HUDEP-2 (cell line): ENCODE data around the gene PTP4A1.
"Not testable (repeated sequence)": the region's sequence is repeated elsewhere in the genome, so short reads cannot be mapped to it uniquely, and the experiment has no call there.

Experiments
- DNase-seq, 76 experiments: peaks; one replicate each; lab custom pipeline; 2025; ENCODE audit not compliant: unreplicated experiment in 76 of 76; lab: John Stamatoyannopoulos, UW

PTP4A1 gene

GRCh38 chr6:63572044-63572746, at the start of gene PTP4A1, which contains the start of gene LOC128125822:
PTP4A1 (plus strand) TSS chr6:63572480; CDS start chr6:63576881, 4,401 bp downstream.
LOC128125822 (plus strand) TSS chr6:63572480.
- peak in 75 of 76 experiments; percentile 66 to 99 (median 96) for DNase-seq

DNA sequence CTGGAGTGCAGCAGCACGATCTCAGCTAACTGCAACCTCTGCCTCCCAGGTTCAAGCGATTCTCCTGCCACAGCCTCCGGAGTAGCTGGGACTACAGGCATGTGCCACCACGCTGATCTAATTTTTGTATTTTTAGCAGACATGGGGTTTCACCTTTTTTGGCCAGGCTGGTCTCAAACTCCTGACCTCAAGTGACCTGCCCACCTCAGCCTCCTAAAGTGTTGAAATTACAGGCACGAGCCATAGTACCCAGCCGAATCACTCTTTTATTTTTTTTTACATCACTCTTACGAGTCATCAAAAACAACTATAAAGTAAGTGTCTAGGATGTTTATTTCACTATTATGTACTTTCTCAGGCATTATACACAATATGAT, 49.4 kb upstream of the PTP4A1 start:
- not testable (repeated sequence) for DNase-seq

GRCh38 chr6:63523630-63524029, 48.6 kb upstream of the PTP4A1 start:
- DNase-seq = no peak

DNA sequence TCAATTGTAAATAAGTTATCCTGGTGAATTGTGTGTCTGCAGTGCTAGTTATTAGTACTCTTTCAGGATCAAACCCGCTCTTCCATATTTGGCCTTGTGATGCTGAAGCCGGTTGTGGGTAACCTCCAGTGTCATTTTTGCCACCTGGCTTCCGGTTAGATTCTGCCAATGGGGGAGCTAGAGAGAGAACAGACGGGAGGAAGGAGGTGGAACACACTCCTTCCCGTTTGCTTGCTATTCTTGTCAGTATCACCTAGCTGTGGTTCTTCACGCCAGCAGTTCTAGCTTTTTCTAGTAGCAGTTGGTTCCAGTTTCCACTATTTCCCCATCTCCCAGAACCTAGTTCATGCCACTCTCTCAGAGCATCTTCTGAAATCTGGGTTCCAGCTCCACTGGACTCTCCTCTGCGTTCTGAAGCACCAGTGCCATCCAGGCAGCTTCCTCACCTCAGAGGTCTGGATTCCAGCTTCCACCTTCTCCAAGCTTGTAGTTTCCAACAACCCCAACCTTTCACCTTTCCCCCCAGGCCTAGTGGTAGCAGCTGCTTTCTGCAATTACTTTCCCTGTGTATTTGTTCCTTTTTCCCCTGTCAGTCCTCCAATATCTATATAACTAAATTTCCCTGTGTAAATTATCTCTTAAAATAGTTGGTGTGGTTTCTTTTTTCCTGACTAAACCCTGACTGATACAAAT, 46.9 kb upstream of the PTP4A1 start:
- no peak for DNase-seq

DNA sequence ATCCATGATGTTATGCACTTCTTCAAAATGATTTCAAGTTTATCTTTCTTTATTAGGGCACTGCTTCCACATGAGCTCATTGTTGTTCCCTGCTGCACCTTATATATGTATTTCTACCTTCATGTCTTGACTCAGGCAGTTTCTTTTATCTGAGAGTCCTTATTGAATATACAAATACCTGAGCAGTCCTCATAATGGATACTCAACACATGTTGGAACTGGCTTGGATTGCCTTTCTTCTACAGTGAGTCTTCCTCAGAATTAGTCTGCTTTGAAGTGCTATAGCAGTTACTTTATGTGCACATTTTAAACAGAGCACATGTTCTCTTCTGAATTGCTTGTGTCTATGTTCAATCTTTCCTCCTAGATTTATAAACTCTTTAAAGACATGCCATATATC, 45.3 kb upstream of the PTP4A1 start:
- no peak for DNase-seq

DNA sequence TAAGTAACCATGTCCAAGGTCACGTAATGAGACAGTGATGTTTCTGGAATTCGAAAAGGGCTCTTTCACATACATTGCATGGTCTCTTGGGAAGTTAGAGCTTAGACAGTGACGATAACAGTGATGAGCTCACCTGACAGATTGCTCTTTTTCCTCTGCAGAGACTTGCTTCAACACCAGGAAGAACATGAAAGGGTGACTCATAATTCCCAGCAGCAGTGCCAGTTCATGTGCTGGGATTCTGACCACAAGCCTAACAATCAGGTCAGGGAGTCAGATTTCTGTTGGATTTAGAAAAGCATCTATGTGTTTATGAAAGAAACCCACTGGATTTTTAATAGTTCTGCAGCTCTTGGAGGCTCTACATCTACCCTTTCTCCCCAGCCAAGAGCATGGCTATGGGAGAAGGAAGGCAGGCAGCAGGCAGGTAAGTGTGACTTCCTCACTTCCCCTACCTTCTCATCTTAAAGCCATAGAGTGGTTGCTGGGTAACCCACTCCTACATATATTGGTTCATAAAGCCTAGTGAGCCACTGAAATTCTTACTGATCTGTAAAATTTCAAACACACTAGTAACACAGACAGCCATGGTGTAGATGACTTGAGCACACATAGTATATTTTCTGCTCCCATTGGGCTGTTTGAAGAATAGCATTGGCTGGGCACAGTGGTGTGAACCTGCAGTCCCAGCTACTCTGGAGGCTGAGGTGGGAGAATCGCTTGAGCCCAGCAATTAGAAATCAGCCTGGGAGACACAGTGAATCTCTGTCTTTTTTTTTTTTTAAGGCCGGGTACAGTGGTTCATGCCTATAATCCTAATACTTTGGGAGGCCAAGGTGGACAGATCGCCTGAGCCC, 44.4 kb upstream of the PTP4A1 start:
- DNase-seq = no peak

GRCh38 chr6:63529498-63529897, 42.8 kb upstream of the PTP4A1 start:
- no peak for DNase-seq

GRCh38 chr6:63530182-63530581, 42.1 kb upstream of the PTP4A1 start:
- DNase-seq = no peak

GRCh38 chr6:63530991-63531390, 41.3 kb upstream of the PTP4A1 start:
- DNase-seq = no peak

- DNase-seq = no peak
Observed at GRCh38 chr6:63533026-63533425, 39.3 kb upstream of the PTP4A1 start.

GRCh38 chr6:63533952-63534351, 38.3 kb upstream of the PTP4A1 start:
- DNase-seq = no peak

DNA sequence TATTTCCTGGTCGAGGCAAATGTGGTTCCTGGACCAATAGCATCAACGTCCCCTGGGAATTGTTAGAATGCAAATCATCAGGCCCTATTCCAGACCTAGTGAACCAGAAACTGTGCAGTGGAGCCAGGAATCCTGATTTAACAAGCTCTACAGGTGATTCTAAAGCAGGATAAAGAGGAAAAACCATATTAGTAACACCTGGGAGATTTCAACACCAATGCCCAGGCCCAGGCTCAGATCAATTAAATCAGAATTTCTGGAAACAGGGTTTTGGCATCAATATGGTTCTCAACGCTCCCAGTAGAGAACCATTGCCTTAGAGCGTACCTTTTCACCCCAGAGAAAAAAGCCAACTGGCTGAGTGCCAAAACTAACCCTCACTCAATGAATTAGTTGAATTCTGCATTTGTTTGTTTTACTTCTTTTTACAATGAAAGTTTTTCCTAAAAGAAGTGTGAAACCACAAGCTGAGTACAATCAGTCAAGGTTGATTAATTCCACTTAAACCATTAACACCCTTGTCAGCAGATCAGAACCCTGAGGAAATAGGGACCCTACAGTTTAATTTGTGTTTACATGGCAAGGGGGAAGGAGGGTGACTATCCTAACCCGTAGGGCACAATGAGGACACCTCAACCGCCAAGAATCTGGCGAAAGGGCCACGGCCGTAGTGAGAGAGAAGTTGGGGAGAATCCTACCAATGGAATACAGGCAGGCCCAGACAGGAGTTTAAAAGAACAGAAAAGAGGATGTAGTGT, 34.9 kb upstream of the PTP4A1 start:
- no peak for DNase-seq

DNA sequence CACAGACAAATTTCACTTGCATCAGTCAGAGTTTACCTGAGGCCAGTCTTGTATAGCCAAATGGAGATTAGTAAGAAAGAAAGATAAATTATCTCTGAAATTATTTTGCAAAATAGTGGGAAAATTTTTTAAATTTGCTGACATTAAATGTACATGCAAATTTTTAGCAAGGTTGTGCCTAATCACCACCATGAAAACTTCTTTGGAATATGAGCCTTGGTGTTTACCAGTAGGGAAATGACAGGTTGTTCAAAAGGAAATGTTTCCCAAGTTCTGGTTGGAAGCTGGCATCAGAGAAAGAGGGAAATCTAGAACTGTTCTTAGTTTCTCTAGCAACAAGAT, 34.4 kb upstream of the PTP4A1 start:
- no peak for DNase-seq

DNA sequence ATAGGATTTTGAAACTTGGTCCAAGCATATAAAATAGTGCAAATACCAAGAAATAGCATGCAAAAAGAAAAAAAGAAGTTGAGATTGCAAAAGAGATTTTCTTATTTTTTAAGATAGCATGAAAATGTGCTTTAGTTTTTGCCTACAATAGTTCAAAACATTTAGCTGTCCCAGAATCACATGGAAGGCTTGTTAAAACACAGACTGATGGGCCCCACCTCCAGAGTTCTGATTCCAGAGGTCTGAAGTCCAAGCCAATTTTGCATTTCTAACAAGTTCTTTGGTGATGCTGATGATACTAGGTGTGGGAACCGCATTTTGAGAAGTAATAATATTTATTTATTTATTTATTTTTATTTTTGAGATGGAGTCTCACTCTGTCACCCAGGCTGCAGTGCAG, 33.7 kb upstream of the PTP4A1 start:
- DNase-seq = no peak

GRCh38 chr6:63543001-63543400, 29.3 kb upstream of the PTP4A1 start:
- no peak for DNase-seq

DNA sequence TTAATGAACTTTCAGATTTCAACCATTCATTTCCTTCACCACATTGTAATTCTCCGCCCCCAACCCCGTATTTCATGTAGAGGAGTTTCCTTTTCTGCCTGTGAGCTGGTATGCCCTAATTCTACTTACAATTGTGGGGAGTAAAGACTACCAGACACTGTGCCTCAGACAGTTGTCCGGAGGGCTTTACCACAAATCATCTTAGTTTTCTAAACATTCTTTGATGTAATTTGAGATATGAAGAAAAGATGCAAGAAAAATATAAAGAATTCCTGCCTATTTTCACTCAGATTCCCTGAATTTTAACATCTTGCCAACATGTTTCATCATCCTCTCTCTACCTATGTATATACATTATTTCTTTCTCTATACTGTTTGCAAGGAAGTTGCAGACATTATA, 28.3 kb upstream of the PTP4A1 start:
- no peak for DNase-seq

- no peak for DNase-seq
Observed at GRCh38 chr6:63546236-63546635, 26.0 kb upstream of the PTP4A1 start.

DNA sequence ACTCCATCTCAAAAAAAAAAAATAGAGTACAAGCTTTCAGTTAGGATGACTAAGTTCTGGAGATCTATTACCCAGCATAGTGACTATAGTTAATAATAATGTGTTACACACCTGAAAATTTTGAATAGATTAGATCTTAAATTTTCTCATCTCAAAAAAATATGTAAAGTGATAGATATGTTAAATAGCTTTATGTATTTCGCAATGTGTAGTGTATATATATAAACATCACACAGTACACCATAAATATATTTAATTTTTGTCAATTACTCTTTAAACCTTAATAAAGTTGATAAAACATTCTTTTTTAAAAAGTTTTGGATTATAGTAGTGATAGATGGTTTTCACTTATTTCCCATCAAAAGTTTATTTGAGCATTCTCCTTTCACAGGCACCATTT, 25.6 kb upstream of the PTP4A1 start:
- no peak for DNase-seq

- no peak for DNase-seq
Observed at GRCh38 chr6:63549076-63549475, 23.2 kb upstream of the PTP4A1 start.

DNA sequence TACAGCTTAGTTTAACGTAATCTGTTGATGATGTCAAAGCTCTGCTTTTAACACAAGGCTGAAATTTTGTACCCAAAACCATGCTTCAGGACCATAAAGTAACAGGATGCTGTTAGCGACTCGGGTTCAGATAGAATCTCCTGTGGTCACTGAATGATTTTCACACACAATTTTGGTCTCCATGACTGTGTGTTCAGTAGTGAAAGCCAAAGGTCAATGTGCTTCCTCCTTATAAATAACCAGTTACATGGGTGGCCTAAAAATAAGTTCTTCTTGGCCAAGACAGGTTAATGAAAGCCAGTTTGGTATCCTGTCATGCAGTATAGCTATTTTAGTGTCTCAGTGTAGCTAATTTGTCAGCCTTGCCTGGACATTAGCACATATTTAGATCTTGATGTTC, 19.1 kb upstream of the PTP4A1 start:
- no peak for DNase-seq

- no peak for DNase-seq
Observed at GRCh38 chr6:63553900-63554299, 18.4 kb upstream of the PTP4A1 start.
